CD14-positive monocyte (primary cell): ENCODE data around the gene SSNA1. TPM values are rescaled to one million over a fixed set of nuclear protein-coding genes. Genes with fewer than 3 reads are reported as not detected.

Experiments
- DNase-seq, 3 donors: peaks; one replicate each; pipeline ENCODE4 v3.0.0-alpha.2; 2011 to 2022
- H2AFZ ChIP-seq: 2 replicates; pipeline ENCODE4 v1.6.0; 2012; ENCODE audit warnings: mild to moderate bottlenecking, low read depth, low read length, inconsistent platforms; ENCODE audit not compliant: insufficient read depth, poor library complexity, severe bottlenecking
- H3K27ac ChIP-seq, 2 donors: 1 replicate in 1 of 2; 2 replicates in 1 of 2; pipeline ENCODE4 v1.5.1; 2012 to 2013; ENCODE audit warnings: low read length in 2 of 2, control low read depth in 1 of 2, inconsistent platforms in 1 of 2, low read depth in 1 of 2, mild to moderate bottlenecking in 1 of 2
- H3K27me3 ChIP-seq, 2 donors: one replicate each; pipeline versions ENCODE4 v1.6.0 to v1.6.1; 2011 to 2013; ENCODE audit warnings: low read length in 2 of 2; ENCODE audit not compliant: control insufficient read depth in 2 of 2, insufficient read depth in 2 of 2
- H3K36me3 ChIP-seq, 2 donors: replicated peaks in 1 of 2; 1 replicate in 1 of 2; 2 replicates in 1 of 2; pipeline versions ENCODE4 v1.5.1 to v1.6.1; 2012 to 2013; ENCODE audit warnings: low read length in 2 of 2, control low read depth in 1 of 2, inconsistent platforms in 1 of 2, mild to moderate bottlenecking in 1 of 2; ENCODE audit not compliant: insufficient read depth in 2 of 2, control insufficient read depth in 1 of 2
- H3K4me1 ChIP-seq, 2 donors: 1 replicate in 1 of 2; 2 replicates in 1 of 2; pipeline versions ENCODE4 v1.5.1 to v1.6.1; 2012 to 2013; ENCODE audit warnings: low read length in 2 of 2, control low read depth in 1 of 2, inconsistent platforms in 1 of 2, mild to moderate bottlenecking in 1 of 2, moderate library complexity in 1 of 2; ENCODE audit not compliant: insufficient read depth in 2 of 2, control insufficient read depth in 1 of 2
- H3K4me2 ChIP-seq: replicated peaks from 2 replicates; pipeline ENCODE3; 2012; ENCODE audit warnings: low read length, moderate library complexity, mild to moderate bottlenecking; ENCODE audit not compliant: poor library complexity, severe bottlenecking; ENCODE audit errors: extremely low read depth
- H3K4me3 ChIP-seq, 3 experiments: fragments of 200-600 bp in 1 of 3; sonication (generic) in 1 of 3; replicated peaks in 1 of 3; 1 replicate in 2 of 3; 2 replicates in 1 of 3; pipeline ENCODE4 v1.5.1; 2011 to 2013; ENCODE audit warnings: low read length in 3 of 3, mild to moderate bottlenecking in 3 of 3, control low read depth in 2 of 3, low read depth in 2 of 3, inconsistent platforms in 1 of 3, moderate library complexity in 1 of 3
- H3K79me2 ChIP-seq: 2 replicates; pipeline ENCODE4 v1.6.0; 2012; ENCODE audit warnings: mild to moderate bottlenecking, control low read depth, inconsistent platforms, low read length, moderate library complexity; ENCODE audit not compliant: insufficient read depth
- H3K9ac ChIP-seq: 2 replicates; pipeline ENCODE4 v1.6.0; 2017; ENCODE audit warnings: low read length, mild to moderate bottlenecking; ENCODE audit not compliant: insufficient read depth, poor library complexity, severe bottlenecking
- H3K9me3 ChIP-seq, 2 donors: replicated peaks in 1 of 2; 1 replicate in 1 of 2; 2 replicates in 1 of 2; pipeline versions ENCODE4 v1.5.1 to v1.6.1; 2012 to 2013; ENCODE audit warnings: low read length in 2 of 2, control low read depth in 1 of 2; ENCODE audit not compliant: control insufficient read depth in 1 of 2, insufficient read depth in 1 of 2
- H4K20me1 ChIP-seq: 2 replicates; pipeline ENCODE4 v1.6.0; 2012; ENCODE audit warnings: mild to moderate bottlenecking, low read length, control low read depth, moderate library complexity; ENCODE audit not compliant: insufficient read depth
- H3K27ac Mint-ChIP-seq, 7 donors: one replicate each; pipeline ENCODE4 v1.8.0; 2020; ENCODE audit warnings: mild to moderate bottlenecking in 7 of 7, mixed read lengths in 7 of 7, moderate library complexity in 6 of 7, inconsistent platforms in 2 of 7
- H3K27me3 Mint-ChIP-seq, 3 donors: one replicate each; pipeline ENCODE4 v1.8.0; 2021 to 2022; ENCODE audit warnings: low read depth in 3 of 3, mild to moderate bottlenecking in 3 of 3, mixed read lengths in 3 of 3, moderate library complexity in 3 of 3, inconsistent platforms in 1 of 3
- H3K36me3 Mint-ChIP-seq, 2 donors: one replicate each; pipeline ENCODE4 v1.8.0; 2020; ENCODE audit warnings: mixed read lengths in 2 of 2, inconsistent platforms in 1 of 2, mild to moderate bottlenecking in 1 of 2
- H3K4me1 Mint-ChIP-seq: one replicate; pipeline ENCODE4 v1.8.0; 2020; ENCODE audit warnings: mild to moderate bottlenecking, mixed read lengths
- H3K4me3 Mint-ChIP-seq, 2 donors: one replicate each; pipeline ENCODE4 v1.8.0; 2020; ENCODE audit warnings: mild to moderate bottlenecking in 2 of 2, mixed read lengths in 2 of 2, moderate library complexity in 1 of 2
- H3K9me3 Mint-ChIP-seq, 7 donors: one replicate each; pipeline ENCODE4 v1.8.0; 2020 to 2022; ENCODE audit warnings: mixed read lengths in 7 of 7, mild to moderate bottlenecking in 6 of 7, moderate library complexity in 6 of 7, inconsistent platforms in 2 of 7
- WGBS: methylation state at CpG from one replicate; pipeline ENCODE4 v1.1.5; 2013; ENCODE audit warnings: missing lambda C conversion rate; ENCODE audit not compliant: insufficient coverage; 5-methylcytosine and 5-hydroxymethylcytosine counted together
- intact Hi-C, 2 donors: fragments of 100-400 bp; cut with micrococcal nuclease; formaldehyde crosslinking; loops; one replicate each; pipeline versions ENCODE4 v1.15.0 to v1.15.1; 2023
- polyA plus RNA-seq, 3 donors: library from polyadenylated mRNA; depleted of rRNA in 1 of 3; unstranded in 2 of 3; stranded (reverse) in 1 of 3; fragments of 300-500 nt in 2 of 3; fragments of >200 nt in 1 of 3; fragmentation: Illumina TruSeq in 2 of 3; gene quantifications; 1 replicate in 2 of 3; 2 replicates in 1 of 3; pipeline ENCODE4 v1.2.3, GENCODE V29; 2012 to 2021
- TF ChIP-seq, protein P1 (sequence below): fragments of 200-600 bp; IDR thresholded peaks from one replicate; pipeline ENCODE4 v1.8.0; 2022; ENCODE audit warnings: antibody characterized with exemption, mild to moderate bottlenecking

The SSNA1 gene
- polyA plus RNA-seq, 3 donors, result 87.0 to 118 (median 98.3) TPM

DNA sequence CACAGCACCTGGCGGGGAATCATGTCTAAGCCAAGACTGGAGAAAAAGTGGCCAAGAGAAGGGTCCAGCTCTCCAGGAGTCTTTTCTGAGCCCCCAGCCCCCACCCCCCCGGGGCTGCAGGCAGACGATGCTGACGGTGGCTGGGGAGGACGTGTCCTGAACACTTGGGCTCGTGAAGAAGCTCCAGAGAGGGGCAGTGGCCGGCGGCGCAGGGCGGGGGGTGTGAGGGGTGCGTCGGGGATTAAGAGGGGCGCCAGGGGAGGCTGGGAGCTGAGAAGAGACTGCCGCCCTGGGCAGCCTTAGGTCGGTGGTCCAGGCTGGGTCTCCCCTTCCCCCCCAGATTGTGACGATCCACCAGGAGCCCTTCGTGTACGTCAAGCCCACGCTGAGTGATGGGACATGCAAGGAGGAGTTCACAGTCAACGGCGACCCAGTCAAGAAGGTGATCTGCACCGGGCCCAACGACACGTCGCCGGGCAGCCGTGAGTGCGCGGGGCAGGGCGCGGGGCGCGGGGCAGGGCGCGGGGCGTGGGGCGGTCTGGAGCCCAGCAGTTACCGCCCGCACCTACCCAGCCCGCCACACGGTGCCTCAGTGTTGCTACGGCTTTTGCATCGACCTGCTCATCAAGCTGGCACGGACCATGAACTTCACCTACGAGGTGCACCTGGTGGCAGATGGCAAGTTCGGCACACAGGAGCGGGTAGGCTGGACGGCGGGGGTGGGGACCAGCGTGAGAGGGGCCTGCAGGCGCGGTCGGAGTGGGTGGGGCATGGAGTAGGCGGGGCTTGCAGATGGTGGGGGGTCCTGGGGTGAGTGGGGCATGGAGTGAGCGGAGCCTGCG, 27.5 kb upstream of the SSNA1 start:
- TF ChIP-seq, protein P1, sequence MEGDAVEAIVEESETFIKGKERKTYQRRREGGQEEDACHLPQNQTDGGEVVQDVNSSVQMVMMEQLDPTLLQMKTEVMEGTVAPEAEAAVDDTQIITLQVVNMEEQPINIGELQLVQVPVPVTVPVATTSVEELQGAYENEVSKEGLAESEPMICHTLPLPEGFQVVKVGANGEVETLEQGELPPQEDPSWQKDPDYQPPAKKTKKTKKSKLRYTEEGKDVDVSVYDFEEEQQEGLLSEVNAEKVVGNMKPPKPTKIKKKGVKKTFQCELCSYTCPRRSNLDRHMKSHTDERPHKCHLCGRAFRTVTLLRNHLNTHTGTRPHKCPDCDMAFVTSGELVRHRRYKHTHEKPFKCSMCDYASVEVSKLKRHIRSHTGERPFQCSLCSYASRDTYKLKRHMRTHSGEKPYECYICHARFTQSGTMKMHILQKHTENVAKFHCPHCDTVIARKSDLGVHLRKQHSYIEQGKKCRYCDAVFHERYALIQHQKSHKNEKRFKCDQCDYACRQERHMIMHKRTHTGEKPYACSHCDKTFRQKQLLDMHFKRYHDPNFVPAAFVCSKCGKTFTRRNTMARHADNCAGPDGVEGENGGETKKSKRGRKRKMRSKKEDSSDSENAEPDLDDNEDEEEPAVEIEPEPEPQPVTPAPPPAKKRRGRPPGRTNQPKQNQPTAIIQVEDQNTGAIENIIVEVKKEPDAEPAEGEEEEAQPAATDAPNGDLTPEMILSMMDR, result no peak
- Histone ChIP-seq H3K79me2 (no peaks in the 10 kb centered on the region), H2AFZ (no peak overlapping the region), H3K9ac (no peak overlapping the region), H3K9me3 (peaks cover 6 to 17% of the 10 kb centered on the region in 2 donors), H4K20me1 (no peaks in the 10 kb centered on the region), H3K27me3 (peaks cover 13 to 96% of the 10 kb centered on the region in 2 donors), H3K4me3 (no peak overlapping the region), H3K36me3 (no peaks in the 10 kb centered on the region), H3K4me2 (no peak overlapping the region), H3K4me1 (peaks cover 7 to 19% of the 10 kb centered on the region in 2 donors), H3K27ac (no peak overlapping the region)
- Mint-ChIP-seq H3K9me3 (peaks cover 0 to 25% (median 8%) of the 10 kb centered on the region in 7 donors), H3K4me1 (peaks cover 9% of the 10 kb centered on the region), H3K36me3 (no peaks in the 10 kb centered on the region), H3K27me3 (peaks cover 75 to 98% (median 89%) of the 10 kb centered on the region in 3 donors), H3K27ac (no peak overlapping the region), H3K4me3 (peak overlapping the region in 1 of 2 donors; percentile 69)
- WGBS, result 39% methylated on average over 53 of the region's 56 CpGs
- intact Hi-C loops, result no loop called here
- DNase-seq, result no peak

DNA sequence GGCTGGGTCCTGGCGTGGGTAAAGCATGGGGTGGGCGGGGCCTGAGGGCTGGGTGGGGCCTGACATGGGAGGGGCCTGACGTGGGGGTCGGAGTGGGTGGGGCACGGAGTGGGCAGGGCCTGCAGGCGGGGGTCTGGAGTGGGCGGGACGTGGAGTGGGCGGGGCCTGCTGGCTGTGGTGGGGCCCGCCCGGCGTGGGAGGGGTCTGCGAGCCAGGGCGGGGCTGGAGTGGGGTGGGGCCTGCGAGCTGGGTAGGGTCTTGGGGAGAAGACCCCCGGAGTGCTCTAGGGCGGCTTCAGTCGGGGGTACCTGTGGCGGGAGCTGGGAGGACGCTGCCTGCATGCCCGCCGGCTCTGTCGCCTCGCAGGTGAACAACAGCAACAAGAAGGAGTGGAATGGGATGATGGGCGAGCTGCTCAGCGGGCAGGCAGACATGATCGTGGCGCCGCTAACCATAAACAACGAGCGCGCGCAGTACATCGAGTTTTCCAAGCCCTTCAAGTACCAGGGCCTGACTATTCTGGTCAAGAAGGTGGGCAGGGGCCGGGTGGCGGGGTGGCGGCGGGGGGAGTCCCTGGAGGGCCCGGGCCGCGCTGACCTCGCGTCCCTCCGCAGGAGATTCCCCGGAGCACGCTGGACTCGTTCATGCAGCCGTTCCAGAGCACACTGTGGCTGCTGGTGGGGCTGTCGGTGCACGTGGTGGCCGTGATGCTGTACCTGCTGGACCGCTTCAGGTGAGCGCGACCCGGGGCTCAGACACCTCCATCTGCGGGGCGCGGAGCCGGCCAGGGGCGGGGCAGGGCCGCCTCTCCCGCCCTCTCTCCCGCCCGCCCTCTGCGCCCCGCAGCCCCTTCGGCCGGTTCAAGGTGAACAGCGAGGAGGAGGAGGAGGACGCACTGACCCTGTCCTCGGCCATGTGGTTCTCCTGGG, 26.7 kb upstream of the SSNA1 start:
- H3K4me3 ChIP-seq, result no peak overlapping the region
- intact Hi-C loops, result no loop called here

More for the DNA sequence above, 26.7 kb upstream of the SSNA1 start:
- Mint-ChIP-seq H3K36me3 (no peaks in the 10 kb centered on the region), H3K27ac (no peak overlapping the region), H3K9me3 (peaks cover 0 to 23% (median 7%) of the 10 kb centered on the region in 7 donors), H3K4me3 (peak overlapping the region in 1 of 2 donors; percentile 51), H3K27me3 (peaks cover 74 to 98% (median 89%) of the 10 kb centered on the region in 3 donors), H3K4me1 (peaks cover 6% of the 10 kb centered on the region)
- Histone ChIP-seq H3K4me2 (no peak overlapping the region), H3K9me3 (peaks cover 4 to 17% of the 10 kb centered on the region in 2 donors), H3K36me3 (no peaks in the 10 kb centered on the region), H3K9ac (no peak overlapping the region), H3K27ac (no peak overlapping the region), H3K27me3 (peaks cover 8 to 96% of the 10 kb centered on the region in 2 donors), H2AFZ (no peak overlapping the region), H3K79me2 (no peaks in the 10 kb centered on the region), H3K4me1 (peaks cover 3 to 13% of the 10 kb centered on the region in 2 donors), H4K20me1 (no peaks in the 10 kb centered on the region)
- no peak for DNase-seq
- 5% methylated on average over 44 of the region's 71 CpGs for WGBS
- TF ChIP-seq, protein P1, result no peak
